Right lung (tissue), 5 donors: ENCODE data around the gene PXK. TPM values are rescaled to one million over a fixed set of nuclear protein-coding genes. Genes with fewer than 3 reads are reported as not detected.

Experiments used
- DNase-seq, 2 donors: peaks; one replicate each; pipeline ENCODE4 v3.0.0-alpha.2; 2013
- polyA plus RNA-seq, 5 donors: library from polyadenylated mRNA; unstranded; fragments of 120-200 nt; gene quantifications; one replicate each; pipeline versions ENCODE4 v1.2.1 to v1.2.3, GENCODE V29; 2013; ENCODE audit warnings: inconsistent platforms in 1 of 5, low replicate concordance in 1 of 5; ENCODE audit not compliant: insufficient read length in 5 of 5, insufficient read depth in 1 of 5

The PXK gene
- polyA plus RNA-seq, 5 donors, result 24.2 to 38.7 (median 35.7) TPM

DNA sequence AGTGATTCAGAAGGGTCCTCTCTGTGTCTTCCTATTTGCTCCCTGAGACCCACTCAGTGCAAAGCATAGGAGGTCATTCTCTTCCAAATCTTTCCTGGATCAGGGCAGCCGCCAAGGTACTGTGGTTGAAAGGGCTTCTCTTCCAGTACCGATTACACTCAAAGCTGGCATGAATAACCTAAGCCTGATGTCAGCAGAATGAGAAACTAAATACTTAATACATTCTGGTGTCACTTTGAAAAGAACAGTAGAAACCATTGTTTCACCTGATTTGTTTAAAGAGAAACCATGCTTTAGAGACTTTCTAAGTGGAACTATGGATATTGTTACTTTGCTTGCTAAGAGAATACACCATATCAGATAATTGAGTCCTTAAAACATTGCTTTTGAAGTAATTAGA lies 50.8 kb downstream of the PXK start:
- no peak for DNase-seq

DNA sequence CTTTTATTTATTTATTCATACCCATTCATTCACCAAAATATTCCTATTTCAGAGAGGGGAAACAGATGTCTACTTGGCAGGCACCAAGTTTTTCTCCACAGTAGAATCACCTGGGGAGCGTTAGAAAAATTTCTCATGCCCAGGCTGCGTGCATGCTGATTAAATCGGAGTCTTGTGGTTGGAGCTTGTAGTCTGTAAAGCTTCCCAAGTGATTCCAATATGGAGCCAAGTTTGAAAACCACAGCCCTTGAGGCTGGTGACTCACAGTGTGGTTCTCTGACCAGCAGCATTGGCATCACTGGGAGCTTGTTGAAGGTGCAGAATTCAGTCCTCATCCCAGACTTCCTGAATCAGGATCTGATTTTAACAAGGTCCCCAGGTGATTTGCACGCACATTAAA lies 51.2 kb downstream of the PXK start:
- DNase-seq, result no peak

DNA sequence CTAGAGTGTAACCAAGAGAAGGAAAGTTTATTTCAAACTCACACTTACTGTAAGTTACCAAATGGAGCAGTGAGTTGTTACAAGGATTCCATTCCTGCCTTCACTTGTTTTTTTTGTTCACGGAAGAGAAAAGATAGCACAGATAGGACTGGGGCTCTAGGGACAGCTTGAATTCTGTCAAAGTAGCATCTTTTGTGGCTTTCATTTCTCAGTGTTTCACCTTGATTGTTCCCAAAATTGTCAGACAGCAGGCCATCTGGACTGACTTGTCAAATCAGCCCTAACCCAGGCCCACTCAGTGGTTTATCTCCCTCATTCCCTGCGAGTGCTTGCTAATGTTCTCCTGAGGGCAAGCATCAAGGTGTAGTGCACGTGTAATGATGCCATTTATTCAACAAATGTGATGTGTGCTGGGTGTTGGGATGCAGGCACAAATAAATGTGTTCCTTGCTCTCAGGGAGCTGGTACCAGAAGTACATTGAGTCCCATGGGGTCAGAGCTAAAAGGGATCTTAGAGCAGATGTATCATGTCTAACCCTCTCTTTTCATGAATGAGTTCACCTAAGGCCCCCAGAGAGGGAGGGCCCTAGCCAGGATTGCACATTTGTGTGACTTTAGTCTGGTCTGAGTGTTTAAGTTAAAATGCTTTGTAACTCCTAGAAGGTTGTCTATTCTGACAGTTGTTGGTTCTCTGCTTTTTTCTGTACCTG lies 51.8 kb downstream of the PXK start:
- DNase-seq, result no peak

DNA sequence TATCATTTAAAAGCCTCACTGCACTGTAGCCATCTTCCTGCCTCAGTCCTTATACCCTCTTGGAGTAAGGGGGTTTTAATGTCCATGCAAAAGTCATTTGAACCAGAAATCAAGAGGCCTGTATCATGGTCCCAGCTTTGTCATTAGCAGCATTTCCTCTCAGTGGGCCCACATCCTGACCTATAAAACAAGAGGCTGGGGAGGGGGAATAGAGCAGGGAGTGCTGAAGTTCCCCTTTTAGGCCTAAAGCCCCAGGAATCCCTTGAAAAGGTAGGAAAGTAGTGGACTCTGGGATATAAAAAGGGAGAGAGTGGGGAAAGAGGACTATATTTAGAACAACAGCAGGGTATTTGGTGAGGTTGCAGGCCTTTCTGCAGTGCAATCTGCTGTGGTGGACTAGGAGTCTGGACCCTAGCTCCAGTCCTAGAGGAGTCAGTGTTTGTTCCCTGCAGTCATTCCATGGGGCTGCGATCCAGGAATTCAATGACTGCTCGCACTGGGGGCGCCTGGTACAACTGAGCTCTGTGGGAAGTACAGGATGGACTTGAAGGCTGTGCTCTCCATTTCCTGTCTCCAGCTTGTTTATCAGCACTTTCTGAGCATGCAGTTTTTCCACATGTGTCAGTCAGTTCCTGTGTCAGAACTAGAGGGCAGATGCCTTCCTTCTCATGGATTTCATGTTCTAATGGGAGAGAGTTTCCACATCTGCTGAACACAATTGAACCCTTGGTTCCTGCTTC lies 54.1 kb downstream of the PXK start:
- peak; percentile 25 to 29 for DNase-seq

DNA sequence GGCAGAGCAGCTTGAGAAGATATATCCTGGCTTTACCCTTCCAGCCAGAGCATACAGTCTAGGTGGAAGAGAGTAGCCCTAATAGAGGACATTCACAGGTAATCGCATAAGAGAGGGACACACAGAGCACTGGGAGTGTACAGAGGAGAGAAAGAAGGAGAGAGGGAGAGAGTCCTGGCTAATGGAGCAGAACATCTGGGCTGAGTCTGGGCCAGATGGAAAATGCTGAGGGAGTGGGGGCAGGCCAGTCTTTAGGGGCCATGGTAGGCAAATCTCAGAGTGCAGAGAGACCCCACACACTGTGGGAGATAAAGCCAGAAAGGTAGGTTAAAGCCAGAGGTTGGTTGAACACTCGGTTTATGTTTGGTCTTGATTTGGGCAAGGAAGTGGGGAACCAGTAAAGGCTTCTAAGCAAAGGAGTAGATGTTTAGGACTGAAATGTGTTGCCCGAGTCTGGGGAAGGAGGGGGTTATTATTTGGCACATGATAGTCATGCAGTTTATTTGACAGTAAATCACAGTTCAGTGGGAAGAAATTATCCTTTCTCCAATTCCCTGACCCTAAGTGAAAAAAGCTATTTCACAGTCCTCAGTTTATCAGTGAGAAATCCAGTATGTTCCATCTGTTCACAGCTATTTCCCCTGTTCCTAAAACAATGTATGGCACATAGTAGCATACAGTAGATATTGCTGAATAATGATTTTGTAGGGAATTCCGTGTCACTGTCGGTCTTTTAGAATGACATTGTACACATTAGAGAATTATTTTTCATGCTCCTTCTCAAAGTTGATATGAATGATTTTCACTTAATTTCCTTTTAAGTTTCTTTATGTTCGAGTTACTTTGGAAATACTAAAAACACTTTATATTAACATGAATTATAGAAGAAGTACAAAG lies 55.2 kb downstream of the PXK start:
- DNase-seq, result peak; percentile 64 to 73

DNA sequence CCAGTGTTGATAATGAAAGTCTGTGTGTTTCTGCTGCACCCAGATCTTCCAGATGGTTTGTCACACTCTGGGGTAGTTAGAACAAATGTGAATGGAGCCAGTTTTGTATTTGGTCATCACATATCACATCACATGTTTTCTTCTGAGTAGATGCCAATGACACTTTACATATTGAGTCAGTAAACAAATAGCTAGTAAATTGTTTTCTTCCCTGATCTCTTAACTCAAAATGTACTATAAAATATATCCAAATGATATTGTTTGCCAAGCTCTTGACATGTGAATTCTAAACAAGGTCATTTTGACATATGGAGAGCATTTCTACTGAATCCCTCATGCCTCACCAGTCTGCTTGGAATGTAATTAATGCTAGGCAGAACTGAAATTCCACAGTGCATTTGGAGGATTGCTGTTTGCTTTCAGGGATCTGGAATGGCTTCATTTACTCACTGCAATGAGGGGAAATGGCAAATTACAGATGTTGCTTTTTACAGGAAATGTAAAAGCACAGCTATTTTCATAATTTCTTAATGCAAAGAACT lies 55.9 kb downstream of the PXK start:
- peak; percentile 87 to 91 for DNase-seq

DNA sequence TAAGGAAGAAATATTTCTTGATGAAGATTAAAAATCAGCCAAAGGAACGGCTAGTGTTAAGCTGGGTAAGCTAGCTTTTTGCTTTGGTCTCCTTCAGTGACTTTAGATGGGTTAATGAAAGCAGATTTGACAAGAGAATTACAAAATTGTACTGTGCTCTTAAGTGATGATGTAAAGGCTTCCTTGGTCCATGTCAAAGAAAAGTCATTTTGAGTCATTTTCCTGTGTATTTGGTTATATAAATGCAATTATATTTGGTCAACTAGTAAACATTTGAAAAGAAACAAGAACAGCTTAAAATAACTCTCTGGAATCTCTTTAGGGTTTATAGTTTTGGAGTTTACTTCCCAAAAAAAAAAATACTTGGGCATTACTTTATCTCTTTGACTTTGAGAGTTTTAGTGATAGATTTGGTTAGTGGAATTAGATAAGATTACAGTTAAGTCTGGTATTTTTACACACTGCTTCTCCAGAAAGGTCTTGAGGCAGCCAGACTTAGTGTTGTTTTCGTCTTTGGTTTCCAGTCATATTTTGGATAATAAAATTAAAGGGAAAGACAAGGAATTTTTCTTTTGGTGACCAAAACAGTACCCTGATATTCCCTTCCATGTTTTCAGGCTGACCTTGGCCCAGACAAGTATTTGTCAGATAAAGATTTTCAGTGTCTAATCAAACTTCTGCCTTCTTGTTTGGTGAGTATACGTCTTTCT lies 58.6 kb downstream of the PXK start:
- DNase-seq, result no peak

DNA sequence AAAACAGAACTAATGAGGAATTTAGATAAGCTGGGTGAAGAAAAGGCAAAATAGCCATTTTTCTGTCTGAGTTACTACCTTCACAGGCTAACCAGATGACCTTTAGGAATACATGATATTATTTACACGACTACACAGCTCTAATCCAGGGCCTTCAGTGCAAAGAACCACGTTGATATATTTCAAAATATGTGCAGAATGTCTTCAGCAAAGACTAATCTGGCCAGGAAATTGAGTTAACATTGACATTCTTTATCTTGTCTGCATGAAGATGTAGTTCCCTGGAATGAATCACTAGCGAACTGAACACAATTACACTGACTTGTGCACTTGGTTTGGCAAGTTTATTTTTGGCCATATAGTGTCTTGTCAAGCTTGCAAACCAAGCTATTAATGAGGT lies 59.5 kb downstream of the PXK start:
- no peak for DNase-seq

DNA sequence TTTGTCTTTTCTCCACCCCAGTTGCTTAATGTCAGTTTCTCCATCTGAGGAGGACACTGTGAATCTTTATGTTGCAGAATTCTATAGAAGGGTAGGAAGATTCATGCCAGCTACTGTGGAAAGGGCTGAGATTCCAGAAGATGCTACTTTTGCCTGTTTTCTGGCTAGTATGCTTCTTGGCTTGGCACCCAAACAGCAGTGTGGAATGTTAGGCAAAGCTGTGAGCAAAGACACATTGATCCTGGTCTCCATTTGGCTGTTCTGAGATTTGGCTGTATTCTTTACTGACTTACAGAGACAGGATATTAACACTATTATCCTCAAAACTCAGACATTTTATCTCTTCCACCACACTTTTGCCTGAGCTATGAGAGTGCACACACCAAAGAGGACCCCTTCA lies 61.6 kb downstream of the PXK start:
- DNase-seq, result no peak

DNA sequence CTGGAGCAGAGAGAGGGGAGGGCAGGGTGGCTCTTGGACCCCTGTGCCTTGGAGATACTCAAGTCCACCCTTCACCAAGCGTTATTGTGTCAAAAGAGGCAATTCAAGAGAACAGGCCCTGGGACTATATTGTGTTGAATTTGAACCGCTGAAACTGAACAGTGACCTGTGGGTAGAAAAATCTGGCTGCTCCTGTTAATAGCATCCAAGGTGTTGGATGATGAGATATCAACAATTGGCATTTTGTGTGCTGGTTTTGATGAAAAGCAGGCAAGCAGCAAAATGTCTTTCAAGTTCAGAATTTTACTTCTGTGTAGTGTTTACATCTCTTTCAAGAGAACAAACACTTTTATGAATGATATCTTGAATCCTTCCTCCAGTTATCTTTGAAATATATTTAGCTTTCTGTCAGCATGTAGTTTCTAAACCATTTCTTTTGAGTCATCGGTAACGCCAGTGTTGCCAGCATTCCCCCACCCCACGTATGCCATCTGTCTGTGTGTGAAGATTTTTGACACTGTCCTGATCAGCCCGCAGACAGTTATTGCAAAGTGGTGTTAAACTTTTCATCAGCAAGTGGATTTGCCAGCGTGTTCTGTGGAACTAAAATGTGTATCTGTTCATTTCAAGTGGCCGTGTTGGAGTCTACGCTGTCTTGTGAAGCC lies 66.1 kb downstream of the PXK start:
- no peak for DNase-seq

DNA sequence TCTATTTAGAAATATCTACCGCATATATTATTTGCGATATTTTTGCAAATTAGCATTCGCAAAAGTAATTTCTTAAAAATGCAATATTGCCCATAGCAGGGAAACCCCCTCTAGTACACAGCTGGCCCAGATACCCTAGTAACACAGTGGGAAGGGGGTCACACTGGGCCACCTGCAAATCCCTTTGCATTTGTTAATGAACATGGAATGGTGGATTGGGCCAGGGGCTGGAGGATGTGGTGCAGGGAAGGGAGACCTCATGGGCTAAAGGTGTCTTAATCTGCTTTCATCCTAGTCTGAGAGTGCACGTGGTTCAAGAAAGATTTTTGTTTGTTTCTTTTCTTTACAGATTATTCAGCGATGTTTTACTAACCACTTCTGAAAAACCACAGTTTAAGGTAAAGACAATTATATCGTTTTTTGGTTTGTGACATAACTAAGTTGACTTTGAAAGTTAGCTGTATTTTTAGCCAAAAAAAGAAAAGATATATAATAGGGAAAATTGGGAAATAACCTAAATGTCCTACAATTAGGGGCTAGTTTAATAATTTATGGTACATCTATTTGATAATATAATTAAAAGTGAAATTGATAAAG lies 70.9 kb downstream of the PXK start:
- DNase-seq, result no peak

DNA sequence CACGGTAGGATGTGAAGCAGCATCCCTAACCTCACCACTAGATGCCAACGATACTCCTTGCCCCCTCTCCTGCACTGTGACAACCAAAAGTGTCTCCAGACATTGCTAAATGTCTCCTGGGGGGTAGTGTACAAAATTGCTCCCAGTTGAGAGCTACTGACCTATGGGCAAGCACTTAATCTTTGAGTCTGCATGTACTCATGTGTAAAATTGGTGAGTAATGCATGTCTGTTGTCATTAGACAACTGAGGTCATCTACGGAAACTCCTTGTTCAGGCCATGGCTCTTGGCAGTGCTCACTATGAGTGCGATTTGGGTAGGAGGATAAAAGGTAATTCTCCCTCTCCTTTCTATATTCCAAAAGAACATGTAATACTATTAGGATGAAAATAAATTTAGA lies 71.7 kb downstream of the PXK start:
- no peak for DNase-seq

DNA sequence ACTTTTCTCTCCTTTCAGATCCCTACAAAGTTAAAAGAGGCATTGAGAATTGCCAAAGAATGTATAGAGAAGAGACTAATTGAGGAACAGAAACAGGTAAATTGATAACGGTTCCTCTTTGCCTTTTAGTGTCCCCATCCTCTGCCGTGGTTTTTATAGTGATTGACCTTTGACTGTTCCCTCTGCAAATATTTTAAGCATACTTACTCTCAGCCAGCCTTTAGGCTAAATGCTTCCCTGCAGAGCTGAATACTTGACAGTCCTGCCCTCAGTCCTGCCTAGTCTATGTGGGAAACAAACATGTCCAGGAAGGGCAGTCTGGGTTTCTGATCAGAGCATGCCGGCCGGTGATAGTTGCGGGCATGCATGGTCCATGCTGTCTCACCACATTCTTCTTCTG lies 76.2 kb downstream of the PXK start:
- DNase-seq, result no peak

DNA sequence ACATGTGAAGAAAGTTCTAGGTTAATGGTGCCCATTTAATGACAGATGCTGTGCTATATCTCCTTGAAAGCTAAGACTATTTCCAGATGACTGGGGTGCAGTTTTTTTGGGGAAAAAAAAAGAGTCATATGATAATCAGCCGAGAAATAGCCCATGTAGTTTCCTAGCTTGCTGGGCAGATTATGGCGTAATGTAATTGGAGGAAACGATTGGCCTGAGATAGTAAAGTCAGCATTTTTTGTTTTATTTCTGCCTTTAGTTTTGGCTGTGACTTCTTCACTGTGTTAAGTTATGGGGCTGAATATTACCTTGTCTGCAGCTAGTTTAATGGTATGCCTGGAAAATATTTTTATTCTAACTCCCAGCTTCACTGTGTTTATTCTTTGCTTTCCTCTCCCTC lies 77.0 kb downstream of the PXK start:
- no peak for DNase-seq

DNA sequence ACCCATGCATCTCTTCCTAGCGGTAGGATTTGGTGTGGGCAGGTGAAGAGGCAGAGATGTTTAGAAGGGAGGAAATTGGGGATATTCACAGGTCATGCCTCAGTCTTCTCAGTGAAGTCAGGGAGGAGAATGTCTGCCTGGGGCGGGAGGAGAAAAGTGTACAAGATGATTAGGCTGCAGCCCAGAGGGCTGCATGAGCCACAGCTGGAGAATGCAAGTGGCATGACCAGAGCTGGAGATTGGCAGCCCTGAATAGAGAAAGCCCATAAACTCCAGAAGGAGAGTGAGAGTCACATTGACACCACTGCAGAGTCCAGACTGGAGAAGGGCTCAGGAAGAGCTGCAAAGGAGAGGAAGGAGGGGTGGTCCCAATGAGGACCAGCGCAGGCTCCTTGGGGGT lies 78.3 kb downstream of the PXK start:
- DNase-seq, result no peak

DNA sequence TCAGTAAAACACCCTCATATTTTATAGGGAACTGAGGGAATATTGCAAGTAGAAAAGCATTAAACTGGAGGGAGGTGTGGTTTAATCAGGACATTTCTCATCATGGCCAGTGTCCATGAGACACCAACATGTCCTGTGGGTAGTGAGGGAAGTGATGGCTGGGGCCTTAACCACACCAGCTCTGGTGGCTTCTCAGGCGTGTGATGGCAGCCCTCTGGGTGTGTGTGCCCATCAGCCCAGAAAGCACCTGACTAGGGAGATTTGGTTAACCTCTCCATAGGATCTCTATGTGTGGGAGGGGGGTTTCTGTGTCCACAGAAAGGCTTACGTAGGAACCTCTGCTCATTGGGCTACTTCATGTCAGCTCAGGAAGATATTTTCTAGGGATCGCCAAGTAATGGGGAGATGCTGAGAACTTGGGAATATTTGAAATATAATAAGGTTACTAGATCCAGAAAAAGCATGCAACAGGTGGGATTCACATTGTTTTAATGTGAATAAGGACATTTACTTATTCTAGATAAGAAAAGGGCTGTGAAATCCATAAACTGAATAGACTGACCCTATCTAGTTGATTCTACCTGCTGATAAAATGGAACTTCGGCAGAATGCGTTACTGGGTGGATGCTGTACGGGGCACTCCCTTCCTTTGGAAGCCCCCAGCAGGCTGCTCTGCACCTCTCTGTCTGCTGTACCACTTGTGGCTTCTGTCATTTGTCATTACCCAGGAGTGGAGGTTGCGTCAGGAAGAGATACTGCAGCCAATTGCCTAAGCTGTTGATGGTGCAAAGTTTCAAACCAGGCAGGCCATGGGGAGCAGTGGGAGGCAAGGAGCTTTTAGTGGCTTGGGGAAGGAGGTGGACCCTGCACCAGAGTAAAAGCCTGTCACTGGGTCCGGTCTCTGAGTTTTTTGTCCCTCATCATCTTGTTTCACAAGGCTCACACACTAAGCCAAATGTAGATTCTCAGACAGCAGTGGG lies 79.4 kb downstream of the PXK start:
- DNase-seq, result no peak

DNA sequence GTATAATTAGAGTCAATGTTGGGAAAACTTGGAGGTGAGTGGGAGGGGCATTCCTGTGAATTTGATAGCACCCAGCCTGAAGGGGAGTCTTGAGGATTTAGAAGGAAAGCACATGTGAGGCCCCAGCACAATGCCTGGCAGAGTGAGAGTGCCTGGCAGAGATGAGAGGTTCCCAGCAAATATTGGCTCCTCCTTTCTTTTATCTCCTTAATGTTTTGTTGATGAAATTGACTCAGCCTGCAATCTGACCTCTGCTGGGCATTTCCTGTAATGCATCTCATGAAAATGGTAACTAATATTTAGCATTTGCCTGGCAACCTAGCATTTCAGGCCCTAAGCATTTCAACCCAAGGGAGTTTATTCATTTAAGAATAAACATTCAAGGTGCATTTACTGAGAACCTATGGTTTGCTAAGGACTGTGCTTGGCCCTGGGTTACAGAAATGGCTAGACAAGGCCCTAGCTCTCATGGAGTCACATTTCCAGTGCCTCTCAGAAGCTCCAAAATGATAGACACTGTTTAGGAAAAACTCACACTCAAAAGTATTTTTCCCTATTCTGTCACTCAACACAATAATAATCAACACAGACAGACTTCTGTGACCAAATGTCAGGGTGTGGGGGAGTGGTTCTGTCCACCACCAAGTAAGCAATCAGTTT lies 82.0 kb downstream of the PXK start:
- peak; percentile 55 to 62 for DNase-seq

DNA sequence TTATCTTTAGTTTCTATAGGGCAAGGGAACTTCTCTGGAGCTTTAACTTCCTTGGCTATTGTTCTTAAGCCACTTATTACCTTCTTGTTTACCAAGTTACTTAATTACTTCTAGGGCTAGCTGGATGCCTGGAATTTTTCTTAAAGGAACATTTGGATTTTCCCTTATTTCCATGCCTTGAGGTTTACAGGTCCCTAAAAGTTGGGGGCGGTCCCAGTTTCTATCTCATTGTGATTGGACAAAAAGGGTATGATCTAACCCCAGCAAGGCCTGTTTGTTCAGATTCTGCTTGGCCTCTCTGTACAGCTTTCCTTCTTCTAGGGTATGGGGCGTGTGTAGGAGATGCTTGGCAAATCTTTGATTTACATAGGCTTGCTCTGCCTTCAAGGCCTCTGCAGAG lies 83.5 kb downstream of the PXK start:
- DNase-seq, result no peak

DNA sequence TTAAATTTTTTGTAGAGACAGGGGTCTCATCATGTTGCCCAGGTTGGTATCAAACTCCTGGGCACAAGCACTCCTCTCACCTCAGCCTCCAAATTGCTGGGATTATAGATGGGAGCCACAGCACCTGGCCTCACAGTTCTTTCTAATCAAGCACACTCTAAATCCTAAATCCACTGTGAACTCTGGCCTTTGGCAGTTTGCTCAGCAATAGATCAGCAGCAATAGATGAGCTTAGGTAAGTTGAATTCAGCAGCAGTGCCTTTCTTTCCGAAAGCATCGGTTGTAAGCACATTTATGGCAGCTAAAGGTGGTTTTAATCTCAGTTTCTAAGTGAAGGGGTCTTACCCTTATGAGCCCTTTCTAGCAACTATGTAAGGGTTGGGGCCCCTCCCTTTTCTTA lies 84.4 kb downstream of the PXK start:
- no peak for DNase-seq
